Hepatocyte (in vitro differentiated cells): ENCODE measurements around the gene RER1. TPM values are rescaled to one million over a fixed set of nuclear protein-coding genes. Genes with fewer than 3 reads are reported as not detected.

Source experiments
- DNase-seq: peaks from one replicate; pipeline ENCODE4 v3.0.0-alpha.2; 2016; ENCODE audit warnings: low spot score
- H2AFZ ChIP-seq: fragments of 200-600 bp; sonication (generic); 2 replicates; pipeline ENCODE4 v1.6.0; 2016; ENCODE audit warnings: antibody characterized with exemption, mild to moderate bottlenecking
- H3K27ac ChIP-seq: fragments of 200-600 bp; sonication (generic); 2 replicates; pipeline ENCODE4 v1.5.1; 2016; ENCODE audit warnings: mild to moderate bottlenecking
- H3K27me3 ChIP-seq: fragments of 200-600 bp; sonication (generic); 2 replicates; pipeline ENCODE4 v1.6.1; 2016
- H3K36me3 ChIP-seq: fragments of 200-600 bp; sonication (generic); replicated peaks from 2 replicates; pipeline ENCODE4 v1.5.1; 2016; ENCODE audit warnings: low read depth; ENCODE audit not compliant: insufficient read depth
- H3K4me1 ChIP-seq: fragments of 200-600 bp; sonication (generic); 2 replicates; pipeline ENCODE4 v1.5.1; 2016; ENCODE audit warnings: mild to moderate bottlenecking, moderate library complexity; ENCODE audit not compliant: insufficient read depth
- H3K4me2 ChIP-seq: fragments of 200-600 bp; sonication (generic); 2 replicates; pipeline ENCODE4 v1.6.0; 2016
- H3K4me3 ChIP-seq: fragments of 200-600 bp; sonication (generic); 2 replicates; pipeline ENCODE4 v1.5.1; 2016; ENCODE audit warnings: mild to moderate bottlenecking
- H3K79me2 ChIP-seq: fragments of 200-600 bp; sonication (generic); 2 replicates; pipeline ENCODE4 v1.6.0; 2017; ENCODE audit warnings: mild to moderate bottlenecking
- H3K9me2 ChIP-seq: fragments of 200-600 bp; sonication (generic); replicated peaks from 2 replicates; pipeline ENCODE4 v1.6.0; 2017; ENCODE audit warnings: mild to moderate bottlenecking; ENCODE audit not compliant: insufficient read depth
- H3K9me3 ChIP-seq: fragments of 200-600 bp; sonication (generic); 2 replicates; pipeline ENCODE4 v1.5.1; 2016; ENCODE audit warnings: low read depth, mild to moderate bottlenecking
- H4K20me1 ChIP-seq: fragments of 200-600 bp; sonication (generic); 2 replicates; pipeline ENCODE4 v1.6.0; 2016; ENCODE audit warnings: mild to moderate bottlenecking; ENCODE audit not compliant: insufficient read depth, poor library complexity, severe bottlenecking
- CTCF ChIP-seq: fragments of 200-600 bp; sonication (generic); IDR thresholded peaks from 2 replicates; pipeline ENCODE4 v1.5.1; 2016; ENCODE audit warnings: antibody characterized with exemption, mild to moderate bottlenecking; ENCODE audit not compliant: poor library complexity
- EZH2 ChIP-seq: fragments of 200-600 bp; sonication (generic); IDR thresholded peaks from 2 replicates; pipeline ENCODE4 v1.6.1; 2016; ENCODE audit warnings: antibody characterized with exemption, mild to moderate bottlenecking, borderline replicate concordance
- EZH2phosphoT487 ChIP-seq: fragments of 200-600 bp; sonication (generic); IDR thresholded peaks from one replicate; pipeline ENCODE4 v1.6.1; 2018; ENCODE audit warnings: antibody characterized with exemption, mild to moderate bottlenecking, low read depth, moderate library complexity; ENCODE audit not compliant: unreplicated experiment, severe bottlenecking
- WGBS: methylation state at CpG from one replicate; pipeline ENCODE4 v1.1.6; 2016; ENCODE audit warnings: low lambda C conversion rate; ENCODE audit errors: missing lambda C conversion rate; 5-methylcytosine and 5-hydroxymethylcytosine counted together
- polyA plus RNA-seq: library from polyadenylated mRNA; unstranded; fragments of >200 nt; fragmentation: Nextera tagmentation; extraction: Ambion mirVana; gene quantifications from 2 replicates; pipeline ENCODE4 v1.2.1, GENCODE V29; 2016
- total RNA-seq: library from RNA; depleted of rRNA; stranded (reverse); fragments of >200 nt; gene quantifications from 2 replicates; pipeline ENCODE4 v1.2.3, GENCODE V29; 2014

Gene RER1
- total and polyA plus RNA-seq, 2 experiments from 2014 or later, result 123 to 237 TPM

GRCh38 chr1:2373551-2374251, 17.9 kb upstream of the RER1 start:
- Histone ChIP-seq H3K36me3 (no peaks in the 10 kb centered on the region), H3K27me3 (no peaks in the 10 kb centered on the region), H3K9me3 (no peaks in the 10 kb centered on the region), H3K79me2 (no peaks in the 10 kb centered on the region), H3K27ac (no peak overlapping the region), H3K4me2 (no peak overlapping the region), H3K9me2 (no peaks in the 10 kb centered on the region), H2AFZ (no peak overlapping the region), H3K4me1 (no peaks in the 10 kb centered on the region), H4K20me1 (no peaks in the 10 kb centered on the region), H3K4me3 (no peak overlapping the region)
- no peak for DNase-seq
- no peak for TF ChIP-seq EZH2phosphoT487
- no peak for TF ChIP-seq CTCF
- no peak for TF ChIP-seq EZH2
- 93% methylated on average over 20 of the region's 20 CpGs for WGBS

GRCh38 chr1:2374252-2375155, 17.1 kb upstream of the RER1 start:
- no peaks in the 10 kb centered on the region for H3K4me1 ChIP-seq
- no peaks in the 10 kb centered on the region for H3K36me3 ChIP-seq
- no peaks in the 10 kb centered on the region for H3K9me2 ChIP-seq
- no peak overlapping the region for H3K4me2 ChIP-seq
- H3K27me3 ChIP-seq, result no peaks in the 10 kb centered on the region
- H3K4me3 ChIP-seq, result no peak overlapping the region
- H2AFZ ChIP-seq, result no peak overlapping the region
- no peaks in the 10 kb centered on the region for H3K9me3 ChIP-seq
- DNase-seq, result no peak
- TF ChIP-seq CTCF, result no peak
- no peak for TF ChIP-seq EZH2
- TF ChIP-seq EZH2phosphoT487, result no peak
- WGBS, result 82% methylated on average over 17 of the region's 17 CpGs
- H4K20me1 ChIP-seq, result no peaks in the 10 kb centered on the region
- H3K27ac ChIP-seq, result no peak overlapping the region
- H3K79me2 ChIP-seq, result no peaks in the 10 kb centered on the region

- TF ChIP-seq EZH2phosphoT487 (no peak), CTCF (no peak), EZH2 (no peak)
- Histone ChIP-seq H3K79me2 (no peaks in the 10 kb centered on the region), H3K4me2 (no peak overlapping the region), H3K27ac (no peak overlapping the region), H2AFZ (no peak overlapping the region), H4K20me1 (no peaks in the 10 kb centered on the region), H3K9me2 (no peaks in the 10 kb centered on the region), H3K4me1 (no peaks in the 10 kb centered on the region), H3K4me3 (no peak overlapping the region), H3K27me3 (no peaks in the 10 kb centered on the region), H3K36me3 (no peaks in the 10 kb centered on the region), H3K9me3 (no peaks in the 10 kb centered on the region)
- 89% methylated on average over 20 of the region's 23 CpGs for WGBS
- no peak for DNase-seq
Observed at GRCh38 chr1:2375246-2375922, 16.3 kb upstream of the RER1 start.
